ENCODE data around the gene IQSEC1.

DNA sequence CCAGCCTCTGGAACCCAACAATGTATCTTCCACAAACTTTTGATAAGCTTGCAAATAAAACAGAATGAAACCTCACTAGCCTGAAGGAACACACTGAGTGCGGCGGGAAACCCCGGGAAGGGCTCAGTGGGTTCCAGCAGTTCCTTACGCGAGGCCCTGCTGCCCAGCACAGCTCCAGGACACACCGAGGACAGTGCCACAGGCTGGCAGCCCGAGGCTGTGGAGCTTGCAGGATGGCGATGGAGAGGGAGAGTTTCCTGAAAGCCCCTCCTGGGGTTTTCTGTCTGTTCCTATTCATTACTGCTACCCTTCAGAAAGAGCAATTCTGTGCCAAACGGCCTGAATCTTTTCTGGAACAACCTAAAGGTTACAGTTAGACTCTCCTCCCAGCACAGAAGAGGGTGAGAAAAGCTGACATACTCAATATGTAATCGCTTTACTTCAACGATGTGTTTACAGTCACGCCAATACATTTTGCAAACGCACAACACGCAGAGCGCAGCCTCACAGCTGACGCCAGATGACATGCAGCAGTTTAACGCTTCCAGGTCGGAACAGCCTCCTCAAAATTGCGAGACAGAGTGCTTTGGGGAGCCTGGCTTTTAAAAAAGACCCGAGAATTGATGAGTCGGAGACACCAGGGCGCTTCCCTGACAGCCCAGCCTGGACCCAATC is 174.8 kb downstream of the IQSEC1 start:
- TF ChIP-seq TBP (optimal IDR thresholded peaks at IDR 0.05; ENCODE audit: low read depth, low read length), result no peak
- TF ChIP-seq GATAD2A (IDR thresholded peaks at IDR 0.05), result no peak
- TF ChIP-seq SIX5 (IDR thresholded peaks at IDR 0.05; ENCODE audit: borderline replicate concordance in 1 of 2, insufficient read depth in 1 of 2, low read depth in 1 of 2, low read length in 2 of 2), result no peak
- no peak for TF ChIP-seq ZBTB49 (CRISPR knock-in tag; IDR thresholded peaks at IDR 0.05; ENCODE audit: borderline replicate concordance)
- TF ChIP-seq ZNF668 (CRISPR knock-in tag; IDR thresholded peaks at IDR 0.05), result no peak
- TF ChIP-seq CLOCK (CRISPR knock-in tag; IDR thresholded peaks at IDR 0.05; ENCODE audit: borderline replicate concordance), result no peak
- TF ChIP-seq, protein P1, sequence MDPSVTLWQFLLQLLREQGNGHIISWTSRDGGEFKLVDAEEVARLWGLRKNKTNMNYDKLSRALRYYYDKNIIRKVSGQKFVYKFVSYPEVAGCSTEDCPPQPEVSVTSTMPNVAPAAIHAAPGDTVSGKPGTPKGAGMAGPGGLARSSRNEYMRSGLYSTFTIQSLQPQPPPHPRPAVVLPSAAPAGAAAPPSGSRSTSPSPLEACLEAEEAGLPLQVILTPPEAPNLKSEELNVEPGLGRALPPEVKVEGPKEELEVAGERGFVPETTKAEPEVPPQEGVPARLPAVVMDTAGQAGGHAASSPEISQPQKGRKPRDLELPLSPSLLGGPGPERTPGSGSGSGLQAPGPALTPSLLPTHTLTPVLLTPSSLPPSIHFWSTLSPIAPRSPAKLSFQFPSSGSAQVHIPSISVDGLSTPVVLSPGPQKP (CRISPR knock-in tag; IDR thresholded peaks at IDR 0.05), result no peak
- TF ChIP-seq ZNF583 (CRISPR knock-in tag; IDR thresholded peaks at IDR 0.05), result no peak
- TF ChIP-seq RAD21 (CRISPR knock-in tag; conservative IDR thresholded peaks at IDR 0.05 in 1 of 2, IDR thresholded peaks at IDR 0.05 in 1 of 2), result no peak
